ENCODE measurements around the gene FAM174C. TPM values are rescaled to one million over a fixed set of nuclear protein-coding genes. Genes with fewer than 3 reads are reported as not detected.

Gene FAM174C
- total and polyA plus RNA-seq, 7 donors: 9.0 to 88.8 (median 18.1) TPM

DNA sequence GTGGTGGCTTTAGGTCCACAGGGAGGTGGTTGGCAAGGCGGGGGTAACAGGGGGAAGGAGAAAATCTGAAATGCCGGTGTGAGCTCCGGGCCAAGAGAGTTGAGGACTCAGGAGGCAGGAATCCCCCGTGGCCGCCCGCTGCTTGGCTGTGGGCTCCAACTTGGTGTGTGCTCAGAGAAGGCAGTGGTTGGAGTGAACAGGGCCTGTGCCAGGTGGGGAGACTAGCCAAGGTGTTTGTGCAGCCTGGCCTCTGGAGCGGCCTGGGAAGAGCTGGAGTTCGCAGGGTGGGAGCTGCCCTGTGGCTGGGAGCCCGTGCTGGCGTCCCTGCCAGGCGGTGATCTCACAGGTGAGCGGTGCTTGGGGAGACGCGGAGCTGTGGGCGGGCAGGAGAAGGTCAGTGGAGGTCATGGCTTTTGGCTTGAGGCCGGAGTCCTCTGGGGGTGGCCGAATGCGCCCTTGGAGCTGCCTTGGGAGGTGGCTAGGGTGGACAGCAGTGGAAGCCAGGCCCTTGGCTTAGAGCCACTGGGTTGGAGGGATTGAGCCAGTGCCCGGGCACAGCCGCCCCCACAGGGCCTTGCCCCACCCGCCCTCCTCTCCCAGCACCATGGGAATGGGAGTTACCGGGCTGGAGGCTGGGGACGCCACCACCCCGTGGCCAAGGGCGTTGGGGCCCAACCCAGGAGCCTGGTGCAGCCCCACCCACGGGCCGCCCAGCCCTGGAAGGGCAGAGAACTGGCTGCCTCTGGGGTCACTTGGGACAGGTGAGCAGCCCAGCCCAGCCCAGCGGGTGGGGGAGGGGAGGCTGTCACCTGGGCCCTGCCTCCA lies 13.3 kb upstream of the FAM174C start:
- H3K27ac ChIP-seq: peak overlapping the region; percentile 85
- TF ChIP-seq, protein P1, sequence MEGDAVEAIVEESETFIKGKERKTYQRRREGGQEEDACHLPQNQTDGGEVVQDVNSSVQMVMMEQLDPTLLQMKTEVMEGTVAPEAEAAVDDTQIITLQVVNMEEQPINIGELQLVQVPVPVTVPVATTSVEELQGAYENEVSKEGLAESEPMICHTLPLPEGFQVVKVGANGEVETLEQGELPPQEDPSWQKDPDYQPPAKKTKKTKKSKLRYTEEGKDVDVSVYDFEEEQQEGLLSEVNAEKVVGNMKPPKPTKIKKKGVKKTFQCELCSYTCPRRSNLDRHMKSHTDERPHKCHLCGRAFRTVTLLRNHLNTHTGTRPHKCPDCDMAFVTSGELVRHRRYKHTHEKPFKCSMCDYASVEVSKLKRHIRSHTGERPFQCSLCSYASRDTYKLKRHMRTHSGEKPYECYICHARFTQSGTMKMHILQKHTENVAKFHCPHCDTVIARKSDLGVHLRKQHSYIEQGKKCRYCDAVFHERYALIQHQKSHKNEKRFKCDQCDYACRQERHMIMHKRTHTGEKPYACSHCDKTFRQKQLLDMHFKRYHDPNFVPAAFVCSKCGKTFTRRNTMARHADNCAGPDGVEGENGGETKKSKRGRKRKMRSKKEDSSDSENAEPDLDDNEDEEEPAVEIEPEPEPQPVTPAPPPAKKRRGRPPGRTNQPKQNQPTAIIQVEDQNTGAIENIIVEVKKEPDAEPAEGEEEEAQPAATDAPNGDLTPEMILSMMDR (IDR thresholded peaks at IDR 0.05): no peak
- intact Hi-C loops (cut with DNase I): no loop called here
- peak; percentile 77 to 87 for DNase-seq
- H3K27me3 ChIP-seq (ENCODE audit: insufficient read depth in 3 of 3, low read length in 2 of 3): no peaks in the 10 kb centered on the region
- 11 to 20% (median 12%) methylated on average over 26 to 28 of the region's 28 CpGs for WGBS, 3 donors
- H3K36me3 ChIP-seq (ENCODE audit: insufficient read depth in 1 of 2, low read depth in 1 of 2): peaks cover 0 to 15% of the 10 kb centered on the region in 2 donors
- H3K4me1 ChIP-seq: peaks cover 49% of the 10 kb centered on the region
- peak; percentile 8 to 52 (median 16) for ATAC-seq
- no peaks in the 10 kb centered on the region for H3K9me3 ChIP-seq
- peak overlapping the region; percentile 78 for H3K4me3 ChIP-seq

DNA sequence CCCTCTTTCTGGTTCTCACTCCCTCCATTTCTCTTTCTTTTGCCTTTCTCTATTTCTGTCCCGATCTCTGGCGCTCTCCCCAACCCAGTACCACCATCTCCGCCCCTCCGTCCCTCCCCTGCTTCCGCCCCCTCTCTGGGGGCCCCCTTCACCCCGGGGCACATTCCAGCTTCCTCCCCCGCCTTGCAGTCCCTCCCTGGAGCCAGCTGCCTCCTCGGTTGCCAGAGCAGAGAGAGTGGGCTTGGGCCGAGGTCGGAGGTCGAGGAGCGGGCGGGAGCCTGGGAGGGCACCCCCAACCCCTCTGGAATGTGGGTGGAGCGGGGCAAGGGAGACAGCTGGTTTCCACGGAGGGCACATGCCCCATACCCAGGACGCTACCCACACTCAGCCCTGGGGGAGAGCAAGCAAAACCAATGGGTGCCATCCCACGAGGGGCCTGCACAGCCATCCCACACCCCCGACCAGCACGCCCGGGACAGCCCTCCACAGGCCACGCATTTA lies 12.7 kb upstream of the FAM174C start:
- Histone ChIP-seq H3K9me3 (no peaks in the 10 kb centered on the region), H3K36me3 (ENCODE audit: insufficient read depth in 1 of 2, low read depth in 1 of 2) (peaks cover 0 to 8% of the 10 kb centered on the region in 2 donors), H3K27ac (peak overlapping the region; percentile 85), H3K4me1 (peaks cover 54% of the 10 kb centered on the region), H3K27me3 (ENCODE audit: insufficient read depth in 3 of 3, low read length in 2 of 3) (no peaks in the 10 kb centered on the region), H3K4me3 (no peak overlapping the region)
- intact Hi-C loops (cut with DNase I): no loop called here
- 54 to 70% (median 58%) methylated on average over 21 of the region's 21 CpGs for WGBS, 3 donors
- ATAC-seq (no peak), DNase-seq (peak in 1 of 2 donors; percentile 62)
- TF ChIP-seq, protein P1 (IDR thresholded peaks at IDR 0.05): no peak

DNA sequence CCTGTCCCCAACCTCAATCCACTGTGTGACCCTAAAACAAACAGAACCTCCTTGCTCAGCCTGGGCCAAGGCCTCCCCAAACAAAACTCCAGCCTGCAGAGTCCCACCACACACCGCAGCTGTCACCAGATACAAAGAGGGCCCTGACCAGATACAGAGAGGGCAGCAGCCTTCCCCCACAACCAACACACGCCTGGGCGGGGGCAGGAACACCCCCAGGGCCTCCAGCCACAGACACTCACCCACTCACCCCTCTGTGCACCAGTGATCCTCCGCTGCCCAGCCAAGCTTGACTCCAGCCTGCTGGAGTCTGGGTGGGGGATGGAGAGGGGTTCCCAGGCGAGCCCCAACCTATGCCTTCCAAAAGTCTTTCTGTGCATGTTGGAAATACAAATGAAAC lies 12.1 kb upstream of the FAM174C start:
- no peaks in the 10 kb centered on the region for H3K27me3 ChIP-seq (ENCODE audit: insufficient read depth in 3 of 3, low read length in 2 of 3)
- peaks cover 0 to 3% of the 10 kb centered on the region in 2 donors for H3K36me3 ChIP-seq (ENCODE audit: insufficient read depth in 1 of 2, low read depth in 1 of 2)
- ATAC-seq (no peak), DNase-seq (peak in 1 of 2 donors; percentile 53)
- 76 to 79% (median 79%) methylated on average over 5 of the region's 5 CpGs for WGBS, 3 donors
- H3K4me1 ChIP-seq: peaks cover 54% of the 10 kb centered on the region
- H3K27ac ChIP-seq: peak overlapping the region; percentile 85
- TF ChIP-seq, protein P1 (IDR thresholded peaks at IDR 0.05): no peak
- H3K9me3 ChIP-seq: no peaks in the 10 kb centered on the region
- no peak overlapping the region for H3K4me3 ChIP-seq
- intact Hi-C loops (cut with DNase I): no loop called here

DNA sequence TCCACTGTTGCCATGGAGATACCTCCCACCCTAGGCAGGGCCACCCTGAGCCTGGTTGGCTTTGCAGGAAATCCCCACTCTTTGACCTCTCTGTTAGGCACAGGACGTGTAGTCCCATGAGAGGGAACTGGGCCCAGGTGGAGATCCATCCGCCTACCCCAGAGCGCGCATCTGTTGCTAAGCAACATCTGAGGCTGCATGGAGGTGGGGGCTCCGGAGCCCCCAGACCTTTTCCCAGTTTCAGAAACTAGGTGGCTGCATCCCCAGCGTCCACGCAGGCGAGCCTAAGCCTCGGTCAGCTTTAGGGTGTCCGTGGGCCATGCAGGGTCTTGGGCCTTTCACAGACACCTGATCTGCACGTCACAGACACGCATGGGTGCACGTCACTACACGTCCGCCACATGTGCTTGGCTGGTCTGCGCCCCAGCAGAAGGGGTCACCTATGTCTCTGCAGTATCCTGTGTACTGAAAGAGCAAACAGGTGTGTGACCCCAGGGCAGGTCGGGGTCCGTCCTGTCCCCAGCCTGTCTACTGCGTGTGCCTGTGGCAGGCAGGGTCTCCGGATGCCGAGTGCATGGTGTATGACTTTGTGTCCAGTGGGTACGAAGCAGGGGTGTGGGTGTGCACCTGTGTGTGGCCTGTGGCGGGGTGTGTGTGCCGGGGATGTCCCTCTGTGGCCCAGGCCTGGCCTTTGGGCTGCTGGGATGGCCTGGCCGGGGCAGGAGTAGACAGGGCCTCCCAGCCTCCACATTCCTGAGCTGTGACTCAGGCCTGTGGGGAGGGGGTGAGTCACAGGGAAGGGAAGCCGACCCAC lies 10.3 kb upstream of the FAM174C start:
- Histone ChIP-seq H3K27ac (peak overlapping the region; percentile 85), H3K9me3 (no peaks in the 10 kb centered on the region), H3K4me3 (peak overlapping the region; percentile 69), H3K36me3 (ENCODE audit: insufficient read depth in 1 of 2, low read depth in 1 of 2) (no peaks in the 10 kb centered on the region), H3K27me3 (ENCODE audit: insufficient read depth in 3 of 3, low read length in 2 of 3) (no peaks in the 10 kb centered on the region), H3K4me1 (peaks cover 45% of the 10 kb centered on the region)
- ATAC-seq (peak in 1 of 4 donors; percentile 8), DNase-seq (peak; percentile 86 to 87)
- TF ChIP-seq, protein P1 (IDR thresholded peaks at IDR 0.05): no peak
- intact Hi-C loops (cut with DNase I): no loop called here
- WGBS, 3 donors: 66 to 72% (median 68%) methylated on average over 26 of the region's 26 CpGs
